ENCODE data around the gene LDB2.

DNA sequence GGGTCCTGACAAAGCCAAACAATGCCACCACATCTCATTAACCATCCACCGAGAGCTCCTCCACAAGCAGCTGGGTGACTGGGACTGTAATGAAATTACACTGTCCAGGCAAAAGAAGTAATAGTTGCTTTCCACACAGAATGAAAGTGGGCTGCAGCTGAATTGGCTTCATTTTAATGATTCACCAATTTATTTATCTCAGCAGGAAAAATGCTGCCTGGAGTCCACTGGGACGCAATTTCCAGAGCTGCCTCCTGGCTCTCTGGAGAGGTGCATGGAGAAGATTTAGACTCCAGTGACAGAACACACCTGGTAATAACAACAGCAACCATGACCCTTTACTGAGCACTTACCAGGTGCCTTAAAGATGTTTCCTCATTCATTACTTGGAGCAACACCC is 226.7 kb downstream of the LDB2 start:
- TF ChIP-seq, protein P1, sequence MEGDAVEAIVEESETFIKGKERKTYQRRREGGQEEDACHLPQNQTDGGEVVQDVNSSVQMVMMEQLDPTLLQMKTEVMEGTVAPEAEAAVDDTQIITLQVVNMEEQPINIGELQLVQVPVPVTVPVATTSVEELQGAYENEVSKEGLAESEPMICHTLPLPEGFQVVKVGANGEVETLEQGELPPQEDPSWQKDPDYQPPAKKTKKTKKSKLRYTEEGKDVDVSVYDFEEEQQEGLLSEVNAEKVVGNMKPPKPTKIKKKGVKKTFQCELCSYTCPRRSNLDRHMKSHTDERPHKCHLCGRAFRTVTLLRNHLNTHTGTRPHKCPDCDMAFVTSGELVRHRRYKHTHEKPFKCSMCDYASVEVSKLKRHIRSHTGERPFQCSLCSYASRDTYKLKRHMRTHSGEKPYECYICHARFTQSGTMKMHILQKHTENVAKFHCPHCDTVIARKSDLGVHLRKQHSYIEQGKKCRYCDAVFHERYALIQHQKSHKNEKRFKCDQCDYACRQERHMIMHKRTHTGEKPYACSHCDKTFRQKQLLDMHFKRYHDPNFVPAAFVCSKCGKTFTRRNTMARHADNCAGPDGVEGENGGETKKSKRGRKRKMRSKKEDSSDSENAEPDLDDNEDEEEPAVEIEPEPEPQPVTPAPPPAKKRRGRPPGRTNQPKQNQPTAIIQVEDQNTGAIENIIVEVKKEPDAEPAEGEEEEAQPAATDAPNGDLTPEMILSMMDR (conservative IDR thresholded peaks at IDR 0.05; ENCODE audit: low read depth in 2 of 2) = no peak
- TF ChIP-seq NANOG (IDR thresholded peaks at IDR 0.05; ENCODE audit: borderline replicate concordance) (no peak), POLR2AphosphoS5 (IDR thresholded peaks at IDR 0.05; ENCODE audit: low read depth) (no peak), EZH2 (IDR thresholded peaks at IDR 0.05; ENCODE audit: low read depth, unreplicated experiment) (no peak)
- TF ChIP-seq, protein P2, sequence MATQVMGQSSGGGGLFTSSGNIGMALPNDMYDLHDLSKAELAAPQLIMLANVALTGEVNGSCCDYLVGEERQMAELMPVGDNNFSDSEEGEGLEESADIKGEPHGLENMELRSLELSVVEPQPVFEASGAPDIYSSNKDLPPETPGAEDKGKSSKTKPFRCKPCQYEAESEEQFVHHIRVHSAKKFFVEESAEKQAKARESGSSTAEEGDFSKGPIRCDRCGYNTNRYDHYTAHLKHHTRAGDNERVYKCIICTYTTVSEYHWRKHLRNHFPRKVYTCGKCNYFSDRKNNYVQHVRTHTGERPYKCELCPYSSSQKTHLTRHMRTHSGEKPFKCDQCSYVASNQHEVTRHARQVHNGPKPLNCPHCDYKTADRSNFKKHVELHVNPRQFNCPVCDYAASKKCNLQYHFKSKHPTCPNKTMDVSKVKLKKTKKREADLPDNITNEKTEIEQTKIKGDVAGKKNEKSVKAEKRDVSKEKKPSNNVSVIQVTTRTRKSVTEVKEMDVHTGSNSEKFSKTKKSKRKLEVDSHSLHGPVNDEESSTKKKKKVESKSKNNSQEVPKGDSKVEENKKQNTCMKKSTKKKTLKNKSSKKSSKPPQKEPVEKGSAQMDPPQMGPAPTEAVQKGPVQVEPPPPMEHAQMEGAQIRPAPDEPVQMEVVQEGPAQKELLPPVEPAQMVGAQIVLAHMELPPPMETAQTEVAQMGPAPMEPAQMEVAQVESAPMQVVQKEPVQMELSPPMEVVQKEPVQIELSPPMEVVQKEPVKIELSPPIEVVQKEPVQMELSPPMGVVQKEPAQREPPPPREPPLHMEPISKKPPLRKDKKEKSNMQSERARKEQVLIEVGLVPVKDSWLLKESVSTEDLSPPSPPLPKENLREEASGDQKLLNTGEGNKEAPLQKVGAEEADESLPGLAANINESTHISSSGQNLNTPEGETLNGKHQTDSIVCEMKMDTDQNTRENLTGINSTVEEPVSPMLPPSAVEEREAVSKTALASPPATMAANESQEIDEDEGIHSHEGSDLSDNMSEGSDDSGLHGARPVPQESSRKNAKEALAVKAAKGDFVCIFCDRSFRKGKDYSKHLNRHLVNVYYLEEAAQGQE (IDR thresholded peaks at IDR 0.05; ENCODE audit: unreplicated experiment) = no peak
- TF ChIP-seq, protein P3, sequence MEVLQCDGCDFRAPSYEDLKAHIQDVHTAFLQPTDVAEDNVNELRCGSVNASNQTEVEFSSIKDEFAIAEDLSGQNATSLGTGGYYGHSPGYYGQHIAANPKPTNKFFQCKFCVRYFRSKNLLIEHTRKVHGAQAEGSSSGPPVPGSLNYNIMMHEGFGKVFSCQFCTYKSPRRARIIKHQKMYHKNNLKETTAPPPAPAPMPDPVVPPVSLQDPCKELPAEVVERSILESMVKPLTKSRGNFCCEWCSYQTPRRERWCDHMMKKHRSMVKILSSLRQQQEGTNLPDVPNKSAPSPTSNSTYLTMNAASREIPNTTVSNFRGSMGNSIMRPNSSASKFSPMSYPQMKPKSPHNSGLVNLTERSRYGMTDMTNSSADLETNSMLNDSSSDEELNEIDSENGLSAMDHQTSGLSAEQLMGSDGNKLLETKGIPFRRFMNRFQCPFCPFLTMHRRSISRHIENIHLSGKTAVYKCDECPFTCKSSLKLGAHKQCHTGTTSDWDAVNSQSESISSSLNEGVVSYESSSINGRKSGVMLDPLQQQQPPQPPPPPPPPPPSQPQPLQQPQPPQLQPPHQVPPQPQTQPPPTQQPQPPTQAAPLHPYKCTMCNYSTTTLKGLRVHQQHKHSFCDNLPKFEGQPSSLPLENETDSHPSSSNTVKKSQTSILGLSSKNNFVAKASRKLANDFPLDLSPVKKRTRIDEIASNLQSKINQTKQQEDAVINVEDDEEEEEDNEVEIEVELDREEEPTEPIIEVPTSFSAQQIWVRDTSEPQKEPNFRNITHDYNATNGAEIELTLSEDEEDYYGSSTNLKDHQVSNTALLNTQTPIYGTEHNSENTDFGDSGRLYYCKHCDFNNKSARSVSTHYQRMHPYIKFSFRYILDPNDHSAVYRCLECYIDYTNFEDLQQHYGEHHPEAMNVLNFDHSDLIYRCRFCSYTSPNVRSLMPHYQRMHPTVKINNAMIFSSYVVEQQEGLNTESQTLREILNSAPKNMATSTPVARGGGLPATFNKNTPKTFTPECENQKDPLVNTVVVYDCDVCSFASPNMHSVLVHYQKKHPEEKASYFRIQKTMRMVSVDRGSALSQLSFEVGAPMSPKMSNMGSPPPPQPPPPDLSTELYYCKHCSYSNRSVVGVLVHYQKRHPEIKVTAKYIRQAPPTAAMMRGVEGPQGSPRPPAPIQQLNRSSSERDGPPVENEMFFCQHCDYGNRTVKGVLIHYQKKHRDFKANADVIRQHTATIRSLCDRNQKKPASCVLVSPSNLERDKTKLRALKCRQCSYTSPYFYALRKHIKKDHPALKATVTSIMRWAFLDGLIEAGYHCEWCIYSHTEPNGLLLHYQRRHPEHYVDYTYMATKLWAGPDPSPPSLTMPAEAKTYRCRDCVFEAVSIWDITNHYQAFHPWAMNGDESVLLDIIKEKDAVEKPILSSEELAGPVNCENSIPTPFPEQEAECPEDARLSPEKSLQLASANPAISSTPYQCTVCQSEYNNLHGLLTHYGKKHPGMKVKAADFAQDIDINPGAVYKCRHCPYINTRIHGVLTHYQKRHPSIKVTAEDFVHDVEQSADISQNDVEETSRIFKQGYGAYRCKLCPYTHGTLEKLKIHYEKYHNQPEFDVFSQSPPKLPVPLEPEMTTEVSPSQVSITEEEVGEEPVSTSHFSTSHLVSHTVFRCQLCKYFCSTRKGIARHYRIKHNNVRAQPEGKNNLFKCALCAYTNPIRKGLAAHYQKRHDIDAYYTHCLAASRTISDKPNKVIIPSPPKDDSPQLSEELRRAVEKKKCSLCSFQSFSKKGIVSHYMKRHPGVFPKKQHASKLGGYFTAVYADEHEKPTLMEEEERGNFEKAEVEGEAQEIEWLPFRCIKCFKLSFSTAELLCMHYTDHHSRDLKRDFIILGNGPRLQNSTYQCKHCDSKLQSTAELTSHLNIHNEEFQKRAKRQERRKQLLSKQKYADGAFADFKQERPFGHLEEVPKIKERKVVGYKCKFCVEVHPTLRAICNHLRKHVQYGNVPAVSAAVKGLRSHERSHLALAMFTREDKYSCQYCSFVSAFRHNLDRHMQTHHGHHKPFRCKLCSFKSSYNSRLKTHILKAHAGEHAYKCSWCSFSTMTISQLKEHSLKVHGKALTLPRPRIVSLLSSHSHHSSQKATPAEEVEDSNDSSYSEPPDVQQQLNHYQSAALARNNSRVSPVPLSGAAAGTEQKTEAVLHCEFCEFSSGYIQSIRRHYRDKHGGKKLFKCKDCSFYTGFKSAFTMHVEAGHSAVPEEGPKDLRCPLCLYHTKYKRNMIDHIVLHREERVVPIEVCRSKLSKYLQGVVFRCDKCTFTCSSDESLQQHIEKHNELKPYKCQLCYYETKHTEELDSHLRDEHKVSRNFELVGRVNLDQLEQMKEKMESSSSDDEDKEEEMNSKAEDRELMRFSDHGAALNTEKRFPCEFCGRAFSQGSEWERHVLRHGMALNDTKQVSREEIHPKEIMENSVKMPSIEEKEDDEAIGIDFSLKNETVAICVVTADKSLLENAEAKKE (CRISPR knock-in tag; IDR thresholded peaks at IDR 0.05) = no peak
- TF ChIP-seq, protein P4, sequence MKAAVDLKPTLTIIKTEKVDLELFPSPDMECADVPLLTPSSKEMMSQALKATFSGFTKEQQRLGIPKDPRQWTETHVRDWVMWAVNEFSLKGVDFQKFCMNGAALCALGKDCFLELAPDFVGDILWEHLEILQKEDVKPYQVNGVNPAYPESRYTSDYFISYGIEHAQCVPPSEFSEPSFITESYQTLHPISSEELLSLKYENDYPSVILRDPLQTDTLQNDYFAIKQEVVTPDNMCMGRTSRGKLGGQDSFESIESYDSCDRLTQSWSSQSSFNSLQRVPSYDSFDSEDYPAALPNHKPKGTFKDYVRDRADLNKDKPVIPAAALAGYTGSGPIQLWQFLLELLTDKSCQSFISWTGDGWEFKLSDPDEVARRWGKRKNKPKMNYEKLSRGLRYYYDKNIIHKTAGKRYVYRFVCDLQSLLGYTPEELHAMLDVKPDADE (IDR thresholded peaks at IDR 0.05) = no peak
